HCT116 (cell line): ENCODE results near the gene DCTN5. TPM values are rescaled to one million over a fixed set of nuclear protein-coding genes. Genes with fewer than 3 reads are reported as not detected.

ENCODE experiments used
- ATAC-seq: fragments of 200-7000 bp; cut with Tn5 transposase; 2 replicates; pipeline ENCODE4 v1.9.1; 2020; ENCODE audit warnings: mild to moderate bottlenecking, moderate library complexity
- BruUV-seq: library from RNA; stranded (reverse); fragments of 400-500 nt; replicated peaks from 2 replicates; lab custom pipeline; 2021; lab: Mats Ljungman, UMichigan
- CTCF ChIA-PET: fragments of 300-600 bp; sonication (Branson Sonifier 250); formaldehyde crosslinking; loops from one replicate; lab custom pipeline; 2021; ENCODE audit warnings: antibody characterized with exemption; lab: Charles Lee
- POLR2A ChIA-PET: fragments of 300-600, 350-600 bp; sonication (Branson Sonifier 250); formaldehyde crosslinking; loops from one replicate; lab custom pipeline; 2021; ENCODE audit warnings: antibody characterized with exemption; lab: Charles Lee
- RAD21 ChIA-PET, 2 experiments: fragments of 300-600 bp; sonication (Branson Sonifier 250); formaldehyde crosslinking; loops; one replicate each; lab custom pipeline; 2023; ENCODE audit warnings: low total read pairs in 2 of 2; ENCODE audit not compliant: uncharacterized antibody in 2 of 2, unreplicated experiment in 2 of 2, low non-redundant PET in 1 of 2; lab: Charles Lee
- DNase-seq: peaks from one replicate; pipeline ENCODE4 v3.0.0-alpha.2; 2010; ENCODE audit warnings: low read depth, low spot score
- H2AFZ ChIP-seq: fragments of 200-600 bp; shearing (Covaris generic), sonication (generic); 2 replicates; pipeline ENCODE4 v1.6.1; 2017; ENCODE audit warnings: low read depth, mixed run types, mixed read lengths, antibody characterized with exemption, low read length; ENCODE audit not compliant: poor library complexity, severe bottlenecking
- H3K27ac ChIP-seq: 2 replicates; pipeline ENCODE4 v1.5.1; 2012; ENCODE audit warnings: low read depth, low read length
- H3K27me3 ChIP-seq: fragments of 200-600 bp; sonication (generic); 2 replicates; pipeline ENCODE4 v1.6.1; 2016; ENCODE audit warnings: mixed run types, low read length, mixed read lengths; ENCODE audit not compliant: insufficient read depth
- H3K36me3 ChIP-seq, 2 experiments: fragments of 200-500 bp in 1 of 2; fragments of 200-600 bp in 1 of 2; sonication (Bioruptor generic) in 1 of 2; sonication (generic) in 1 of 2; 2 replicates each; pipeline versions ENCODE4 v1.5.1 to v1.6.1; 2014 to 2016; ENCODE audit warnings: low read length in 2 of 2, inconsistent platforms in 1 of 2, mixed read lengths in 1 of 2, mixed run types in 1 of 2; ENCODE audit not compliant: insufficient read depth in 2 of 2, control insufficient read depth in 1 of 2
- H3K4me1 ChIP-seq, 2 experiments: fragments of 200-600 bp in 1 of 2; sonication (generic) in 1 of 2; 2 replicates each; pipeline versions ENCODE4 v1.5.1 to v1.6.1; 2012 to 2017; ENCODE audit warnings: low read length in 2 of 2, inconsistent platforms in 1 of 2, mild to moderate bottlenecking in 1 of 2, mixed read lengths in 1 of 2, mixed run types in 1 of 2, moderate library complexity in 1 of 2; ENCODE audit not compliant: insufficient read depth in 2 of 2, control insufficient read depth in 1 of 2
- H3K4me2 ChIP-seq: fragments of 200-600 bp; sonication (generic); 2 replicates; pipeline ENCODE4 v1.6.1; 2017; ENCODE audit warnings: mixed run types, low read length, mixed read lengths
- H3K4me3 ChIP-seq, 2 experiments: fragments of 200-600 bp in 1 of 2; sonication (generic) in 1 of 2; replicated peaks in 1 of 2; 2 replicates each; pipeline ENCODE4 v1.5.1; 2011 to 2016; ENCODE audit warnings: low read length in 2 of 2, control low read depth in 1 of 2, low read depth in 1 of 2, mild to moderate bottlenecking in 1 of 2, mixed read lengths in 1 of 2, mixed run types in 1 of 2
- H3K79me2 ChIP-seq: fragments of 200-600 bp; sonication (generic); 2 replicates; pipeline ENCODE4 v1.6.1; 2017; ENCODE audit warnings: mild to moderate bottlenecking, mixed run types, low read length, moderate library complexity, mixed read lengths; ENCODE audit not compliant: insufficient read depth
- H3K9ac ChIP-seq: fragments of 200-600 bp; sonication (generic); 2 replicates; pipeline ENCODE4 v1.6.1; 2016; ENCODE audit warnings: low read length, mixed read lengths
- H3K9me2 ChIP-seq: fragments of 200-600 bp; sonication (generic), shearing (Covaris generic); 2 replicates; pipeline ENCODE4 v1.6.1; 2017; ENCODE audit warnings: mixed run types, mild to moderate bottlenecking, moderate library complexity; ENCODE audit not compliant: insufficient read depth
- H3K9me3 ChIP-seq, 2 experiments: fragments of 200-500 bp in 1 of 2; fragments of 200-600 bp in 1 of 2; sonication (Bioruptor generic) in 1 of 2; sonication (generic) in 1 of 2; 2 replicates each; pipeline ENCODE4 v1.6.1; 2014 to 2017; ENCODE audit warnings: low read length in 2 of 2, mixed read lengths in 2 of 2, inconsistent platforms in 1 of 2, low read depth in 1 of 2, mild to moderate bottlenecking in 1 of 2, mixed run types in 1 of 2, moderate library complexity in 1 of 2; ENCODE audit not compliant: control insufficient read depth in 1 of 2, insufficient read depth in 1 of 2
- H4K20me1 ChIP-seq: fragments of 200-600 bp; sonication (generic), shearing (Covaris generic); 2 replicates; pipeline ENCODE4 v1.6.1; 2017; ENCODE audit warnings: mixed run types, mild to moderate bottlenecking, moderate library complexity; ENCODE audit not compliant: insufficient read depth
- CBX3 ChIP-seq: IDR thresholded peaks from 2 replicates; pipeline ENCODE4 v1.6.1; 2012; ENCODE audit warnings: low read depth
- ELF1 ChIP-seq: IDR thresholded peaks from 2 replicates; pipeline ENCODE4 v1.6.1; 2012; ENCODE audit warnings: low read depth, borderline replicate concordance
- SP1 ChIP-seq: IDR thresholded peaks from 2 replicates; pipeline ENCODE4 v1.6.1; 2012; ENCODE audit warnings: low read depth
- SRF ChIP-seq: IDR thresholded peaks from 2 replicates; pipeline ENCODE4 v1.6.1; 2012; ENCODE audit warnings: low read depth
- ZFX ChIP-seq: fragments of 450-650 bp; IDR thresholded peaks from 2 replicates; pipeline ENCODE4 v1.6.1; 2017
- ZNF274 ChIP-seq: fragments of 200-500 bp; sonication (Bioruptor generic); IDR thresholded peaks from 2 replicates; pipeline ENCODE4 v1.6.1; 2014; ENCODE audit warnings: mild to moderate bottlenecking, low read depth, low read length, inconsistent platforms
- intact Hi-C: fragments of 100-400 bp; cut with micrococcal nuclease; formaldehyde crosslinking; loops from 2 replicates; pipeline ENCODE4 v1.10.0; 2022
- total RNA-seq: library from RNA; stranded (reverse); gene quantifications from one replicate; pipeline ENCODE4 v1.2.1, GENCODE V29; 2021; ENCODE audit not compliant: unreplicated experiment
- TF ChIP-seq, protein P1 (sequence below), 3 experiments: fragments of 200-600 bp in 1 of 3; sonication (generic) in 1 of 3; IDR thresholded peaks in 2 of 3; conservative IDR thresholded peaks in 1 of 3; 2 replicates each; pipeline ENCODE4 v1.5.1; 2012 to 2017; ENCODE audit warnings: low read depth in 2 of 3, low read length in 2 of 3, antibody characterized with exemption in 1 of 3, borderline replicate concordance in 1 of 3, control low read depth in 1 of 3, mild to moderate bottlenecking in 1 of 3, mixed read lengths in 1 of 3, mixed run types in 1 of 3, moderate library complexity in 1 of 3; ENCODE audit not compliant: insufficient read depth in 1 of 3
- TF ChIP-seq, protein P2 (sequence below): IDR thresholded peaks from 2 replicates; pipeline ENCODE4 v1.6.1; 2011; ENCODE audit warnings: mild to moderate bottlenecking, low read length, moderate library complexity; ENCODE audit not compliant: insufficient replicate concordance; ENCODE audit errors: extremely low read depth

DCTN5 gene
- total RNA-seq, 1 experiment from 2014 or later = 42.9 TPM

DNA sequence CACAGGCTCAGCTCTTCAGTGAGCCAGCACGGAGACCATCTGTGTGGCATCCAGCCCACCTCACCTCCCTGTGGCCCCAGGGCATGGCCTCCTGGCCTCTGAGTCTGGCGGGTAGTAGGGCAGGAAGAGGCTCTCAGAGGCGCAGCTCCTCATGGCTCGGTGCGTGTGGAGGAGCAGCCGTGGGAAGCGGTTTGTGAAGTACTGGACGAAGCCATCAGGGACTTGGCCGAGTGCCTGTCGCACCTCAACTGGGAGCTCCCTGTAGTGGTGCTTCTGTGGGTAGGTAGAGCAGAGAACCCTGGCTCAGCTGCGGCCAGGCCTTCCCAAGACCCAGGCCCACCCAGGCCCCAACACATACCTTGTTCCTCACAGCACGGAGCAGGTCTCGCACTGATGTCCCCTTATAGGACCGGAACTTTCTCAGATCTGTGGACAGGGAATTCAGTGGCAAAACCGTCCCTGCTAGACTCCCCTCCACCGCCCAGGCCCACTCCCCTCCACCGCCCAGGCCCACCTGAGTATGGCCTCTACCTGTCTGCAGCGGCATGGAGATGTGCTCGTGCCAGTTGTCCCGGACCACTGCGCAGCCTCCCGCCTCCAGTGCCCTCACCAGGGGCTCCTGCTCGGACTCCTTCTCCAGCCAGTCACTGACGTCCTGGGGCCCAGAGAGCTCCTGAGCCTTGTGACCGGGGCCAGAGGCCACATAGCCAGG, 49.7 kb downstream of the DCTN5 start (continued):
- TF ChIP-seq, protein P1, sequence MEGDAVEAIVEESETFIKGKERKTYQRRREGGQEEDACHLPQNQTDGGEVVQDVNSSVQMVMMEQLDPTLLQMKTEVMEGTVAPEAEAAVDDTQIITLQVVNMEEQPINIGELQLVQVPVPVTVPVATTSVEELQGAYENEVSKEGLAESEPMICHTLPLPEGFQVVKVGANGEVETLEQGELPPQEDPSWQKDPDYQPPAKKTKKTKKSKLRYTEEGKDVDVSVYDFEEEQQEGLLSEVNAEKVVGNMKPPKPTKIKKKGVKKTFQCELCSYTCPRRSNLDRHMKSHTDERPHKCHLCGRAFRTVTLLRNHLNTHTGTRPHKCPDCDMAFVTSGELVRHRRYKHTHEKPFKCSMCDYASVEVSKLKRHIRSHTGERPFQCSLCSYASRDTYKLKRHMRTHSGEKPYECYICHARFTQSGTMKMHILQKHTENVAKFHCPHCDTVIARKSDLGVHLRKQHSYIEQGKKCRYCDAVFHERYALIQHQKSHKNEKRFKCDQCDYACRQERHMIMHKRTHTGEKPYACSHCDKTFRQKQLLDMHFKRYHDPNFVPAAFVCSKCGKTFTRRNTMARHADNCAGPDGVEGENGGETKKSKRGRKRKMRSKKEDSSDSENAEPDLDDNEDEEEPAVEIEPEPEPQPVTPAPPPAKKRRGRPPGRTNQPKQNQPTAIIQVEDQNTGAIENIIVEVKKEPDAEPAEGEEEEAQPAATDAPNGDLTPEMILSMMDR (IDR thresholded peaks at IDR 0.05 in 2 of 3, conservative IDR thresholded peaks at IDR 0.05 in 1 of 3; ENCODE audit: borderline replicate concordance in 1 of 3, insufficient read depth in 1 of 3, low read depth in 2 of 3, low read length in 2 of 3) = no peak
- TF ChIP-seq, protein P2, sequence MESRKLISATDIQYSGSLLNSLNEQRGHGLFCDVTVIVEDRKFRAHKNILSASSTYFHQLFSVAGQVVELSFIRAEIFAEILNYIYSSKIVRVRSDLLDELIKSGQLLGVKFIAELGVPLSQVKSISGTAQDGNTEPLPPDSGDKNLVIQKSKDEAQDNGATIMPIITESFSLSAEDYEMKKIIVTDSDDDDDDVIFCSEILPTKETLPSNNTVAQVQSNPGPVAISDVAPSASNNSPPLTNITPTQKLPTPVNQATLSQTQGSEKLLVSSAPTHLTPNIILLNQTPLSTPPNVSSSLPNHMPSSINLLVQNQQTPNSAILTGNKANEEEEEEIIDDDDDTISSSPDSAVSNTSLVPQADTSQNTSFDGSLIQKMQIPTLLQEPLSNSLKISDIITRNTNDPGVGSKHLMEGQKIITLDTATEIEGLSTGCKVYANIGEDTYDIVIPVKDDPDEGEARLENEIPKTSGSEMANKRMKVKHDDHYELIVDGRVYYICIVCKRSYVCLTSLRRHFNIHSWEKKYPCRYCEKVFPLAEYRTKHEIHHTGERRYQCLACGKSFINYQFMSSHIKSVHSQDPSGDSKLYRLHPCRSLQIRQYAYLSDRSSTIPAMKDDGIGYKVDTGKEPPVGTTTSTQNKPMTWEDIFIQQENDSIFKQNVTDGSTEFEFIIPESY = no peak
- TF ChIP-seq CBX3 (no peak), ZFX (no peak)

DNA sequence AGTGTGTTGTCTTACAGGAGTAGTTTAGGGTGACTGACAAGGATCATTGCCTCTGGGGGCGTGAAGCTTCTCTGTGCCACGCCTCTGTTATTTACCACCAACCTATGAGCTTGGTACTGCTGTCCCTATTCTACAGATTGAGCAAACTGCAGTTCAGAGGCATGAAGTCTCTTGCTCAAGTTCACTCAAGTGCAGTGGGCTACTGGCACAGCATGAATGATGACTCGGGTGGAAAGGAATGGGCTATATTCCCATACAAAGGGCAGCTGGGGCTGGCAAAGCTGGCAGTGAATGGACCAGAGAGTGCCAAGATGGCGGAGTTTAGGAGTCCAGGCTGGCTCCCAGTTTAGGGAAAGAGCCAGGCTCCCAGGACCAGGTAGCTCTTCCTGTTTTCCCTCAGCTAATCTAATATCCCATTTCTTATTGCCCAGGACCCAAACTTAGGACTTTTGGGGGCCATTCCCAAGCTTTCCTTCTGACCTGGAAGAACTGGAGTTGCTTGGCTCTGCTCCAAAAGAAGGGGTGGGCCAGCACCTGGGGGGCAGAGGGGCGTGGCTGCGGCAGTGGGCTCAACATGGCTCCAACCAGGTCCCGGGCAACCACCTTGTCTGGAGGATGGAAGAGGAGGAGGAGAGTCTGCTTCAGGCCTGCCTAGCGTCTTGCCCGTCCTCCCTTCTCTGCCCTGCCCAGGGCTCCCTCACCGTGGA, 50.4 kb downstream of the DCTN5 start:
- ChIA-PET CTCF (no interaction called here), POLR2A (interaction anchor here (0.9 kb wide), 1 partner anchor 14 kb away, joined by 3 read pairs; no protein-coding TSS in a partner anchor), RAD21 (no interaction called here)
- TF ChIP-seq SP1 (no peak), ELF1 (no peak), ZNF274 (no peak), SRF (no peak), CBX3 (no peak)
- Histone ChIP-seq H3K79me2 (peaks cover 9% of the 10 kb centered on the region), H3K9me3 (no peaks in the 10 kb centered on the region), H2AFZ (no peak overlapping the region), H3K27ac (no peak overlapping the region), H3K4me1 (peaks cover 0 to 5% of the 10 kb centered on the region in 2 experiments; a peak in 1 of 4 replicates), H3K36me3 (peaks cover 27 to 43% of the 10 kb centered on the region in 2 experiments), H3K4me3 (no peak overlapping the region), H3K9ac (no peak overlapping the region), H4K20me1 (no peaks in the 10 kb centered on the region), H3K27me3 (no peaks in the 10 kb centered on the region), H3K9me2 (no peaks in the 10 kb centered on the region), H3K4me2 (no peak overlapping the region)
- no peak for DNase-seq
- no TSS peak for BruUV-seq
- intact Hi-C loops = no loop called here
- ATAC-seq = peak; percentile 35
